ENCODE measurements around the gene WHAMM.
"Not testable (repeated sequence)": the region's sequence is repeated elsewhere in the genome, so short reads cannot be mapped to it uniquely, and the experiment has no call there.

Gene WHAMM

GRCh38 chr15:82865981-82866380, 56.6 kb downstream of the WHAMM start:
- DNase-seq (ENCODE audit: low read depth, low spot score): not testable (repeated sequence)

DNA sequence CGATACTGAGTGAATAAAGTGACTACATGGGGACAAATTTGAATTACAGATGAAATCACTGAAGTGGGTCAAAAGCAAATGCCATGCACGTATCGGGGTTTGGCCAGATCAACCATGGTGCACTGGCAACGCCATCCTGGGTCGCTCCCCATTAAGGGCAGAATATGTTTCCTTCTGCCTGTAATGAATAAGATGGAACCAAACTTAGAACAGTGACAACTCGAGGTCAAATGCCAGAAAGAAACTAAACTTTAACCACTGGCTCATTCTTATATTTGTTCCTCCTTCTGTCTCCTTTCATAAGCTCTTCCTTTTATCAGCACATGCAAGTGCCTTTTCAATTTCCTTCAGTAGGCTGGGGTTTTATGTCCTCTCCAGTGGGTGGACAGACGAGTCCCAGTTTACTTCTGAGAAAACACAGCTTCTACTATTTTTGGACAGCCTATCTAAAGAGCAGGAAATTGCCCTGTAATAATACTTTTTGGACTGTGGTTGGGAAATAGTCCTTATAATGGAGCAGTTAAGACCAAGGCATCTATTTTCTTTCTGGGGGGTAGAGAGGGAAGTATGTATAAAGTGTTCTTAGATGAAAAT, 61.4 kb downstream of the WHAMM start:
- DNase-seq (ENCODE audit: low read depth, low spot score): no peak

GRCh38 chr15:82871358-82871757, 61.9 kb downstream of the WHAMM start:
- DNase-seq (ENCODE audit: low read depth, low spot score): no peak

GRCh38 chr15:82871832-82872484, 62.5 kb downstream of the WHAMM start:
- DNase-seq (ENCODE audit: low read depth, low spot score): no peak

GRCh38 chr15:82873000-82873680, 63.7 kb downstream of the WHAMM start:
- no peak for DNase-seq (ENCODE audit: low read depth, low spot score)

GRCh38 chr15:82874267-82874666, 64.8 kb downstream of the WHAMM start:
- no peak for DNase-seq (ENCODE audit: low read depth, low spot score)

DNA sequence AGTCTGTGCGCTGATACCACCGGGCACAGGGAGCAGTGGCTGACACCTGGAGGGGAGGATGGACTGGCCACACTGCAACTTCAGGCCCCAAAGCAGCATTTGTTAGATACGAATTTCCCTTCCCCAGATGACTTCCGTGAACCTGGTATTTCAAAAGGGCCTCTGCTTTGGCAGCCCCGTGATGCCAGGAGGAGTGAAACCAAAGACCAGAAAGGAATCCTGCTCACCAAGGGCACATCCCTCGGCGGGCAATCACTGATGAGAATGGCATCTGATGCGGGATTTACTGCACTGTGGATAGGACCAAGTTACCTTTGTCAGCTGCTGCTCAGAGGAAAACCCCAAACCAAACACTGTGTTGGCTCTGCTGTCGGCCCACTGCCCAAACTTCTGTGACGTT, 65.5 kb downstream of the WHAMM start:
- DNase-seq (ENCODE audit: low read depth, low spot score): no peak

- DNase-seq (ENCODE audit: low read depth, low spot score): no peak
Observed at GRCh38 chr15:82875411-82876003, 66.1 kb downstream of the WHAMM start.

DNA sequence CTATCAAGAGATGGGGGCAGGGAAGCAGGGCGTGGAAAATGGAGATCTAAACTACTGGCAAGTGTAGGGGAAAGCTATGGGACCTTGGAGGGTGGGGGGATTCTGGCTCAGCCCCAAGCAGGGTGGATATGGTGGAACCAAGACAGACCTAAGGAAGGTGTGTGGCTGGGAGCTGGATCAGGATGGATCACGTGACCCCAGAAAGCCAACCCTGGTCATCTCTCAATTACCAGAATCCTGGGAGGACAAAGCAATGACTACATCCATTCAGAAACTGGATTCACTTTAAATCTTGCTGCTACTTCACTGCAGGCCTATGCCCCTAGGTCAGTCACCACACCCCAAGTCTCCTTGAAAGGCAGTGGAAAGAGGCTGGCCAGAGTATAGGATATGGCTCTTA, 68.4 kb downstream of the WHAMM start:
- DNase-seq (ENCODE audit: low read depth, low spot score): no peak

DNA sequence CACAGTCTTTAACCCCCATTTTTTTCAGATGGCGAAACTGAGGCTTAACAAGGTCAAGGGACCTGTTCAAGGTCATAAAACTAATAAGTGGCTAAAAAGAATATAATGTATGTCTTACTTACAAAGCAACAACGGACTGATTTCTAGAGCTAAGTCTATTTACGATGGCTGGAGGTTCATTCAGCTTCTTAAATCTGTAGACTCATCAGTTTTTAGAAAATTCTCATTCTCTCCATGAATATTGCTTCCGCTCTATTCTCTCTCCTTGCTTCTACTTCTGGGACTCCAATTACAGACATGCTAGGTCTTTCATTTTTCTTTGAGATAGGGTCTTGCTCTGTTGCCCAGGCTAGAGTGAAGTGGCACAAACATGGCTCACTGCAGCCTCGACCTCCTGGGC, 68.9 kb downstream of the WHAMM start:
- no peak for DNase-seq (ENCODE audit: low read depth, low spot score)

- no peak for DNase-seq (ENCODE audit: low read depth, low spot score)
Observed at GRCh38 chr15:82880704-82881103, 71.3 kb downstream of the WHAMM start.

DNA sequence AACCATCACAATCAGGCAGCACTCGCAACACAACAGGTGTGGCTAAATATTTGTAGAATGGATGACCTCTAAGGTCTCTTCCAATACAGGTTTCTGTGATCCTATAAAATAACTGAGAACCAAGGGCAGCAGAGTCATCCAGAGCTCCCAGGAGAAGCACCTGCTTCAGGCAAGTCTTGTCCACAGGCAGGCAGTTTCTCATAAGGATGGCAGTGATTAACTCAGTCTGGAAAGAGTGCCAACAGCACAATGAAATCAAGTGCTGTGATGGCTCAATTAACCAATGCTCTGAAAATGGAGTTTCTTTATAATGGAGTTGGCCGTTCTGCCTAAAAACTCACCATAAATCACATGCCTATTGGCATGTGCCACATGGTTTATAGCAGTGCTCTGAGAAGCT, 72.3 kb downstream of the WHAMM start:
- DNase-seq (ENCODE audit: low read depth, low spot score): no peak

DNA sequence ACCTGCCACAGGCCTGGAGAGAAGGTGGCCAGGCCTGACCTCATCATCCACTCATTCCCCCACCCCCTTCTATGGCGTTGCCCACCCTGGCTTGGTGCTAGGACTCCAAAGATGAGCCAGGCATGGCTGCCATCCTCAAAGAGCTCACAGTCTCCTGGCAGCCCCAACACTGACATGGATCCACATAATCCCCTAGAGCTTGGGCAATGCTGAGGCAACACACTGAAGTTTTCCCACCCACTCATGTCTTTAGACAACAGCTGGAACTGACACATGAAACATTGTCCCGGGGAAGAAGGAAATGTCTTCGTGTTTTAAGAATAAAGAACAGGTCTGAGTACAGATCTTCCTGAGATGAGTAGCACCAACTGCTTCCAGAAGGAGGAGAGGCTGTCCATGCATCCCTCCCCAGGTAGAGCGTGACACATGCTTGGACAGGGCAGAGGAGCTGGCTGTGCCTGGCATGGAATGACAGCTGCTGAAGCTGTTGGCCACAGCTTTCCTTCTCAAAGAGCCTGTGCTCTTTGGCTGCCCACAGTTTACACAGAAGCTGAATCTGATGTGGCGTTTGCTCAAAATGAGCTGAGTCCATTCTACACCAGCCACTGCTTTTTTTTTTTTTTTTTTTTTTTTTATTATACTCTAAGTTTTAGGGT, 73.0 kb downstream of the WHAMM start:
- no peak for DNase-seq (ENCODE audit: low read depth, low spot score)

All from activated CD4-positive, CD25-positive, alpha-beta regulatory T cell treated with anti-CD3 and anti-CD28 coated beads, Interleukin-2, amount 50 U/mL, for 16 hours (primary cell).